ENCODE data around the gene CRELD2. TPM values are rescaled to one million over a fixed set of nuclear protein-coding genes. Genes with fewer than 3 reads are reported as not detected.

CRELD2 gene
- total RNA-seq, 1 donor from 2014 or later: 42.7 TPM

- intact Hi-C loops (cut with DNase I): no loop called here
These were observed 29.4 kb upstream of the CRELD2 start for GRCh38 chr22:49889071-49889470.

GRCh38 chr22:49892226-49892899 lies 26.1 kb upstream of the CRELD2 start:
- Histone ChIP-seq H3K9me3 (no peaks in the 10 kb centered on the region), H3K4me3 (no peak overlapping the region), H3K27ac (no peak overlapping the region), H3K36me3 (peaks cover 23% of the 10 kb centered on the region), H3K4me1 (no peaks in the 10 kb centered on the region), H3K27me3 (ENCODE audit: low read depth) (no peaks in the 10 kb centered on the region)
- no peak for TF ChIP-seq CTCF (IDR thresholded peaks at IDR 0.05)
- no peak for ATAC-seq
- no peak for DNase-seq
- intact Hi-C loops (cut with DNase I): no loop called here

More at GRCh38 chr22:49889071-49889470, 29.4 kb upstream of the CRELD2 start:
- no peak for ATAC-seq
- no peaks in the 10 kb centered on the region for H3K9me3 ChIP-seq
- no peak for DNase-seq
- H3K4me3 ChIP-seq: no peak overlapping the region
- no peak for TF ChIP-seq CTCF (IDR thresholded peaks at IDR 0.05)
- H3K27me3 ChIP-seq (ENCODE audit: low read depth): no peaks in the 10 kb centered on the region
- no peak overlapping the region for H3K27ac ChIP-seq
- peaks cover 56% of the 10 kb centered on the region for H3K36me3 ChIP-seq
- no peaks in the 10 kb centered on the region for H3K4me1 ChIP-seq

GRCh38 chr22:49893025-49893424 lies 25.4 kb upstream of the CRELD2 start:
- no peak for ATAC-seq

GRCh38 chr22:49894322-49895054 lies 23.9 kb upstream of the CRELD2 start:
- H3K36me3 ChIP-seq: peaks cover 8% of the 10 kb centered on the region
- H3K4me1 ChIP-seq: no peaks in the 10 kb centered on the region
- no peaks in the 10 kb centered on the region for H3K27me3 ChIP-seq (ENCODE audit: low read depth)
- no peak overlapping the region for H3K4me3 ChIP-seq
- DNase-seq (no peak), ATAC-seq (peak in 1 of 2 donors; percentile 26)
- no peaks in the 10 kb centered on the region for H3K9me3 ChIP-seq
- intact Hi-C loops (cut with DNase I): no loop called here
- H3K27ac ChIP-seq: no peak overlapping the region
- no peak for TF ChIP-seq CTCF (IDR thresholded peaks at IDR 0.05)

More at GRCh38 chr22:49893025-49893424, 25.4 kb upstream of the CRELD2 start:
- H3K4me1 ChIP-seq: no peaks in the 10 kb centered on the region
- intact Hi-C loops (cut with DNase I): no loop called here
- H3K36me3 ChIP-seq: peaks cover 17% of the 10 kb centered on the region
- H3K4me3 ChIP-seq: no peak overlapping the region
- H3K9me3 ChIP-seq: no peaks in the 10 kb centered on the region
- no peak for TF ChIP-seq CTCF (IDR thresholded peaks at IDR 0.05)
- no peak overlapping the region for H3K27ac ChIP-seq
- no peaks in the 10 kb centered on the region for H3K27me3 ChIP-seq (ENCODE audit: low read depth)
- DNase-seq: no peak

- ATAC-seq (no peak), DNase-seq (no peak)
- no peak for TF ChIP-seq CTCF (IDR thresholded peaks at IDR 0.05)
- no peak overlapping the region for H3K27ac ChIP-seq
- H3K4me3 ChIP-seq: no peak overlapping the region
- H3K9me3 ChIP-seq: no peaks in the 10 kb centered on the region
- H3K27me3 ChIP-seq (ENCODE audit: low read depth): no peaks in the 10 kb centered on the region
- intact Hi-C loops (cut with DNase I): no loop called here
- H3K4me1 ChIP-seq: no peaks in the 10 kb centered on the region
- peaks cover 14% of the 10 kb centered on the region for H3K36me3 ChIP-seq
These were observed 22.2 kb upstream of the CRELD2 start for GRCh38 chr22:49896201-49896600.

Measured in lower lobe of right lung (tissue), 2 donors.